Endodermal cell (in vitro differentiated cells): ENCODE measurements around the gene SNX11. TPM values are rescaled to one million over a fixed set of nuclear protein-coding genes. Genes with fewer than 3 reads are reported as not detected.

Experiments used
- DNase-seq: peaks from one replicate; pipeline ENCODE4 v3.0.0-alpha.2; 2017
- H3K27ac ChIP-seq: 2 replicates; pipeline ENCODE4 v1.5.1; 2013; ENCODE audit warnings: mild to moderate bottlenecking, low read depth, low read length, moderate library complexity
- H3K27me3 ChIP-seq: 2 replicates; pipeline ENCODE4 v1.6.1; 2013; ENCODE audit warnings: mild to moderate bottlenecking, low read length, moderate library complexity; ENCODE audit not compliant: insufficient read depth, control insufficient read depth, poor library complexity, severe bottlenecking
- H3K36me3 ChIP-seq: 2 replicates; pipeline ENCODE4 v1.7.0; 2013; ENCODE audit warnings: mild to moderate bottlenecking, low read length, moderate library complexity; ENCODE audit not compliant: control insufficient read depth, insufficient read depth
- H3K4me1 ChIP-seq: one replicate; pipeline ENCODE4 v1.7.0; 2013; ENCODE audit warnings: low read length; ENCODE audit not compliant: control insufficient read depth, insufficient read depth
- H3K4me3 ChIP-seq: 2 replicates; pipeline ENCODE4 v1.5.1; 2013; ENCODE audit warnings: mild to moderate bottlenecking, low read length, moderate library complexity
- H3K9ac ChIP-seq: 2 replicates; pipeline ENCODE4 v1.6.1; 2013; ENCODE audit warnings: mild to moderate bottlenecking, low read length, moderate library complexity; ENCODE audit not compliant: poor library complexity, severe bottlenecking; ENCODE audit errors: extremely low read depth
- H3K9me3 ChIP-seq: 2 replicates; pipeline ENCODE4 v1.6.1; 2013; ENCODE audit warnings: mild to moderate bottlenecking, low read length, moderate library complexity; ENCODE audit not compliant: control insufficient read depth
- H3K27ac Mint-ChIP-seq: 2 replicates; pipeline ENCODE4 v1.8.0; 2020; ENCODE audit warnings: mixed read lengths
- H3K27me3 Mint-ChIP-seq: 2 replicates; pipeline ENCODE4 v1.8.0; 2021; ENCODE audit warnings: mild to moderate bottlenecking, mixed read lengths; ENCODE audit not compliant: insufficient read depth
- H3K36me3 Mint-ChIP-seq: 2 replicates; pipeline ENCODE4 v1.8.0; 2020; ENCODE audit warnings: low read depth, mixed read lengths
- H3K4me1 Mint-ChIP-seq: 2 replicates; pipeline ENCODE4 v1.8.0; 2020; ENCODE audit warnings: mixed read lengths
- H3K4me3 Mint-ChIP-seq: 2 replicates; pipeline ENCODE4 v1.8.0; 2020; ENCODE audit warnings: mild to moderate bottlenecking, moderate library complexity, mixed read lengths
- H3K9me3 Mint-ChIP-seq: 2 replicates; pipeline ENCODE4 v1.8.0; 2020; ENCODE audit warnings: mild to moderate bottlenecking, mixed read lengths
- WGBS, 2 experiments: methylation state at CpG; one replicate each; pipeline versions ENCODE4 v1.1.5 to v1.1.7; 2013; ENCODE audit warnings: missing lambda C conversion rate in 2 of 2, mixed read lengths in 1 of 2; ENCODE audit not compliant: insufficient coverage in 1 of 2, insufficient read length in 1 of 2; 5-methylcytosine and 5-hydroxymethylcytosine counted together
- microRNA-seq: library from miRNA; unstranded; fragments of <30 nt; microRNA quantifications from one replicate; pipeline ENCODE4 v1.2.0, GENCODE V29; 2020; ENCODE audit warnings: borderline microRNAs expressed
- total RNA-seq, 2 donors: library from RNA; stranded (reverse); fragmentation: NEBNext Ultra II Directional in 1 of 2; extraction: Animal tissue kit (Norgen Biotek cat#: 25700) in 1 of 2; gene quantifications; 2 replicates in 1 of 2; 3 replicates in 1 of 2; pipeline ENCODE4 v1.2.1, GENCODE V29; 2021
- TF ChIP-seq, protein P1 (sequence below): fragments of 200-600 bp; sonication (generic); conservative IDR thresholded peaks from 2 replicates; pipeline ENCODE4 v1.5.0; 2021; ENCODE audit warnings: antibody characterized with exemption, mild to moderate bottlenecking

SNX11 gene
- total RNA-seq, 2 donors from 2014 or later, result 19.7 to 20.5 TPM

DNA sequence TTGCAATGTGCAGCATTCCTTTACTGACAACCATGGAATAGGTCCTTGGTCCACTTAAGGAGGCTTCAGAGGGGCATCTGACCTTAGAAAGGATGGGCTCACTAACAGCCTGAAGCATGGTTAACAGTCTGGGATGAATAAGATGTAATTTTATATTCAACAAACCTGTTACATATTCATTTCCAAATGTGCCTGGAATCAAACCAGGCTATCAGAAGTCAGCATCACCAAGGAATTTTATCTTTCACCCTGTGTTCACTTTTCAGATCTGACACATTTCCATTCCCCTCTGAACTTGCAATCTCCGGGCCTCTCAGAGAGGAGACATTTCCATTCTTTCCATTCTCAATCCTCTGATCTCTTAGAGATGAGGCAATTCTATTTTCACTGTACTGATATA lies 62.4 kb downstream of the SNX11 start:
- WGBS, 2 experiments, result 91% methylated on average over 1 of the region's 1 CpG; no CpG with 5 or more reads in 1 of the 2 experiments
- H3K4me1 Mint-ChIP-seq, result peaks cover 38% of the 10 kb centered on the region
- no peak overlapping the region for H3K27ac Mint-ChIP-seq
- H3K27me3 Mint-ChIP-seq, result peaks cover 9% of the 10 kb centered on the region
- Histone ChIP-seq H3K36me3 (no peaks in the 10 kb centered on the region), H3K9ac (no peak overlapping the region), H3K27ac (no peak overlapping the region), H3K4me3 (no peak overlapping the region), H3K4me1 (no peaks in the 10 kb centered on the region), H3K27me3 (no peaks in the 10 kb centered on the region), H3K9me3 (no peaks in the 10 kb centered on the region)
- no peaks in the 10 kb centered on the region for H3K9me3 Mint-ChIP-seq
- H3K4me3 Mint-ChIP-seq, result no peak overlapping the region
- no peaks in the 10 kb centered on the region for H3K36me3 Mint-ChIP-seq
- no peak for DNase-seq
- TF ChIP-seq, protein P1, sequence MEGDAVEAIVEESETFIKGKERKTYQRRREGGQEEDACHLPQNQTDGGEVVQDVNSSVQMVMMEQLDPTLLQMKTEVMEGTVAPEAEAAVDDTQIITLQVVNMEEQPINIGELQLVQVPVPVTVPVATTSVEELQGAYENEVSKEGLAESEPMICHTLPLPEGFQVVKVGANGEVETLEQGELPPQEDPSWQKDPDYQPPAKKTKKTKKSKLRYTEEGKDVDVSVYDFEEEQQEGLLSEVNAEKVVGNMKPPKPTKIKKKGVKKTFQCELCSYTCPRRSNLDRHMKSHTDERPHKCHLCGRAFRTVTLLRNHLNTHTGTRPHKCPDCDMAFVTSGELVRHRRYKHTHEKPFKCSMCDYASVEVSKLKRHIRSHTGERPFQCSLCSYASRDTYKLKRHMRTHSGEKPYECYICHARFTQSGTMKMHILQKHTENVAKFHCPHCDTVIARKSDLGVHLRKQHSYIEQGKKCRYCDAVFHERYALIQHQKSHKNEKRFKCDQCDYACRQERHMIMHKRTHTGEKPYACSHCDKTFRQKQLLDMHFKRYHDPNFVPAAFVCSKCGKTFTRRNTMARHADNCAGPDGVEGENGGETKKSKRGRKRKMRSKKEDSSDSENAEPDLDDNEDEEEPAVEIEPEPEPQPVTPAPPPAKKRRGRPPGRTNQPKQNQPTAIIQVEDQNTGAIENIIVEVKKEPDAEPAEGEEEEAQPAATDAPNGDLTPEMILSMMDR, result no peak

Small RNAs within 50 kb of the gene (microRNA-seq; reads per million reads assigned to microRNA genes)
- not detected for gene MIR1203

Other genes with a start within 250 kb of the SNX11 start
- 10 to 100 TPM; 12.8 to 13.4 TPM for gene SP2, start 211.5 kb upstream of the SNX11 start, total RNA-seq
- gene PNPO, start 166.2 kb upstream of the SNX11 start, total RNA-seq, result 10 to 100 TPM in 1 of 2 donors, 1 to 10 TPM in 1; 8.5 to 10.4 TPM
- under 1 TPM; 0.57 to 0.60 TPM for gene PRR15L, start 149.9 kb upstream of the SNX11 start, total RNA-seq
- gene CDK5RAP3, start 136.7 kb upstream of the SNX11 start, total RNA-seq, result 100 to 1,000 TPM; 171 to 198 TPM
- gene COPZ2, start 70.0 kb upstream of the SNX11 start, total RNA-seq, result not detected
- gene NFE2L1, start 59.4 kb upstream of the SNX11 start, total RNA-seq, result 100 to 1,000 TPM; 122 to 135 TPM
- gene CBX1, start 6.3 kb upstream of the SNX11 start, total RNA-seq, result 100 to 1,000 TPM; 173 to 230 TPM